ENCODE data around the gene SS18L1.

DNA sequence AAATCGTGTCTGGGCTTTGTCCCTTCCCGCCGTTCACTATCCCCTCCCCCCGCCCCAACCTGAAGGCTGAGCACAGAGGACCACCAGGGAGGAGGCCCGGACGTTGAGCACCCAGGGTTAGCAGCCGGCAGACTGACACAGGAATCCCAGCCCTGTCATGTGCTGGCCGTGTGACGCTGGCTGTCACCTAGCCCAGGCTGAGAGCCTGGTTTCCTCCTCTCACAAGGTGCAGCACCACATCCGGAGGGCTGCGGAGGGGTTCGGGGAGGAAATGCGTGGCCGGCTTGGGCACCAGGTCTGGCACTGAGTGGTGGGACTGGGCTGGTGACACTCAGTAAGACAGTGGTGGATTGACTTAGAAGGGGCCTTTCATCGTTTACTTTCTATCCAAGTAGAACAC lies 25.9 kb upstream of the SS18L1 start:
- no peak for TF ChIP-seq EZH2phosphoT487 (IDR thresholded peaks at IDR 0.05; ENCODE audit: borderline replicate concordance, low read depth, low read length)
- TF ChIP-seq, protein P1, sequence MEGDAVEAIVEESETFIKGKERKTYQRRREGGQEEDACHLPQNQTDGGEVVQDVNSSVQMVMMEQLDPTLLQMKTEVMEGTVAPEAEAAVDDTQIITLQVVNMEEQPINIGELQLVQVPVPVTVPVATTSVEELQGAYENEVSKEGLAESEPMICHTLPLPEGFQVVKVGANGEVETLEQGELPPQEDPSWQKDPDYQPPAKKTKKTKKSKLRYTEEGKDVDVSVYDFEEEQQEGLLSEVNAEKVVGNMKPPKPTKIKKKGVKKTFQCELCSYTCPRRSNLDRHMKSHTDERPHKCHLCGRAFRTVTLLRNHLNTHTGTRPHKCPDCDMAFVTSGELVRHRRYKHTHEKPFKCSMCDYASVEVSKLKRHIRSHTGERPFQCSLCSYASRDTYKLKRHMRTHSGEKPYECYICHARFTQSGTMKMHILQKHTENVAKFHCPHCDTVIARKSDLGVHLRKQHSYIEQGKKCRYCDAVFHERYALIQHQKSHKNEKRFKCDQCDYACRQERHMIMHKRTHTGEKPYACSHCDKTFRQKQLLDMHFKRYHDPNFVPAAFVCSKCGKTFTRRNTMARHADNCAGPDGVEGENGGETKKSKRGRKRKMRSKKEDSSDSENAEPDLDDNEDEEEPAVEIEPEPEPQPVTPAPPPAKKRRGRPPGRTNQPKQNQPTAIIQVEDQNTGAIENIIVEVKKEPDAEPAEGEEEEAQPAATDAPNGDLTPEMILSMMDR (conservative IDR thresholded peaks at IDR 0.05; ENCODE audit: low read length): no peak

All from OCI-LY7 (cell line).